Astrocyte of the cerebellum (primary cell): ENCODE results near the gene GMEB1.

Experiments
- DNase-seq: peaks from one replicate; pipeline ENCODE4 v3.0.0-alpha.2; 2011; ENCODE audit warnings: low read depth
- H3K4me3 ChIP-seq: 2 replicates; pipeline ENCODE4 v1.5.1; 2011; ENCODE audit warnings: mild to moderate bottlenecking, low read depth, low read length, moderate library complexity
- in situ Hi-C: cut with HindIII; loops from 2 replicates; pipeline ENCODE4 v1.10.0; 2017; ENCODE audit warnings: low sequenced_read_pairs
- TF ChIP-seq, protein P1 (sequence below): IDR thresholded peaks from 2 replicates; pipeline ENCODE4 v1.5.1; 2012; ENCODE audit warnings: low read length, low read depth, moderate library complexity, mild to moderate bottlenecking; ENCODE audit errors: missing control alignments

GMEB1 gene

DNA sequence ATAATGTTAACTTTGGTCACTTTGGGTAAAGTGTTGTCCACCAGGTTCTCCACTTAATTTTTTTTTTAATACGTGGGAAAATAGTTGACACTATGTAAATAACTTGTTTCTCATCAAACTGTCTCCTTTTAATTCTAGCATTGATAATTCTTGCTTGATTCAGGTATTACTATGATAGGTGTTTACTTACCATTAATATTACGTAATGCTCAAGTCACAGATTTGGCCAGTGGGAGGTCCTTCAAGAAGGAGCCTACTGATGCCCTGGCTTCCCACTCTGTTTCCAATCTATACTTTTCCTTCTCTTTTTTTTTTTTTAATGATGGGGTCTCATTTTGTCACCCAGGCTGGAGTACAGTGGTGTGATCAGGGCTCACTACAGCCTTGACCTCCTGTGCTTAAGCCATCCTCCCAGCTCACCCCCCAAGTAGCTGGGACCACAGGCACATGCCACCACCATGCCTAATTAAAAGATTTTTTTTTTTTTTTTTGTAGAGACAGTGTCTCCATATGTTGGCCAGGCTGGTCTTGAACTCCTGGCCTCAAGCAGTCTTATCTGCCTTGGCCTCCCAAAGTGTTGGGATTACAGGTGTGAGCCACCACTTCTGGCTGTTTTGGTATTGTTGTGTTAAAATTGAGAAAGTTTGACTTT is 98.1 kb downstream of the GMEB1 start:
- TF ChIP-seq, protein P1, sequence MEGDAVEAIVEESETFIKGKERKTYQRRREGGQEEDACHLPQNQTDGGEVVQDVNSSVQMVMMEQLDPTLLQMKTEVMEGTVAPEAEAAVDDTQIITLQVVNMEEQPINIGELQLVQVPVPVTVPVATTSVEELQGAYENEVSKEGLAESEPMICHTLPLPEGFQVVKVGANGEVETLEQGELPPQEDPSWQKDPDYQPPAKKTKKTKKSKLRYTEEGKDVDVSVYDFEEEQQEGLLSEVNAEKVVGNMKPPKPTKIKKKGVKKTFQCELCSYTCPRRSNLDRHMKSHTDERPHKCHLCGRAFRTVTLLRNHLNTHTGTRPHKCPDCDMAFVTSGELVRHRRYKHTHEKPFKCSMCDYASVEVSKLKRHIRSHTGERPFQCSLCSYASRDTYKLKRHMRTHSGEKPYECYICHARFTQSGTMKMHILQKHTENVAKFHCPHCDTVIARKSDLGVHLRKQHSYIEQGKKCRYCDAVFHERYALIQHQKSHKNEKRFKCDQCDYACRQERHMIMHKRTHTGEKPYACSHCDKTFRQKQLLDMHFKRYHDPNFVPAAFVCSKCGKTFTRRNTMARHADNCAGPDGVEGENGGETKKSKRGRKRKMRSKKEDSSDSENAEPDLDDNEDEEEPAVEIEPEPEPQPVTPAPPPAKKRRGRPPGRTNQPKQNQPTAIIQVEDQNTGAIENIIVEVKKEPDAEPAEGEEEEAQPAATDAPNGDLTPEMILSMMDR, result no peak
- H3K4me3 ChIP-seq, result no peak overlapping the region
- no peak for DNase-seq
- in situ Hi-C loops, result no loop called here
